ENCODE results near the gene ULK3. TPM values are rescaled to one million over a fixed set of nuclear protein-coding genes. Genes with fewer than 3 reads are reported as not detected.
A peak's percentile ranks its signal among the peaks of the same experiment; 100 is the strongest.

The ULK3 gene
- total RNA-seq, 1 donor from 2014 or later = 34.8 TPM

GRCh38 chr15:74843891-74844299 is 939 bp upstream of the ULK3 start:
- H3K9me3 Mint-ChIP-seq = no peaks in the 10 kb centered on the region
- H3K27ac Mint-ChIP-seq = peak overlapping the region; percentile 98
- DNase-seq (ENCODE audit: low spot score in 2 of 2, unreplicated experiment in 2 of 2) = no peak
- H3K4me1 Mint-ChIP-seq = peaks cover 15% of the 10 kb centered on the region
- H3K36me3 Mint-ChIP-seq = peaks cover 15% of the 10 kb centered on the region
- H3K27me3 Mint-ChIP-seq (ENCODE audit: low read depth) = no peaks in the 10 kb centered on the region
- H3K4me3 Mint-ChIP-seq = peak overlapping the region; percentile 73
- no peak for TF ChIP-seq CTCF (IDR thresholded peaks at IDR 0.05; ENCODE audit: unreplicated experiment)

GRCh38 chr15:74843445-74843828 is 481 bp upstream of the ULK3 start:
- DNase-seq (ENCODE audit: low spot score in 2 of 2, unreplicated experiment in 2 of 2) = no peak
- Mint-ChIP-seq H3K9me3 (no peaks in the 10 kb centered on the region), H3K36me3 (peaks cover 10% of the 10 kb centered on the region), H3K27me3 (ENCODE audit: low read depth) (no peaks in the 10 kb centered on the region), H3K4me3 (peak overlapping the region; percentile 73), H3K27ac (peak overlapping the region; percentile 98), H3K4me1 (peaks cover 15% of the 10 kb centered on the region)
- peak; percentile 14 for TF ChIP-seq CTCF (IDR thresholded peaks at IDR 0.05; ENCODE audit: unreplicated experiment)

GRCh38 chr15:74841891-74842373 is 1.0 kb downstream of the ULK3 start:
- H3K36me3 Mint-ChIP-seq = peaks cover 4% of the 10 kb centered on the region
- H3K27ac Mint-ChIP-seq = no peak overlapping the region
- DNase-seq (ENCODE audit: low spot score in 2 of 2, unreplicated experiment in 2 of 2) = no peak
- peak overlapping the region; percentile 94 for H3K4me3 Mint-ChIP-seq
- H3K4me1 Mint-ChIP-seq = peaks cover 15% of the 10 kb centered on the region
- H3K9me3 Mint-ChIP-seq = no peaks in the 10 kb centered on the region
- H3K27me3 Mint-ChIP-seq (ENCODE audit: low read depth) = no peaks in the 10 kb centered on the region
- no peak for TF ChIP-seq CTCF (IDR thresholded peaks at IDR 0.05; ENCODE audit: unreplicated experiment)

- Mint-ChIP-seq H3K27me3 (ENCODE audit: low read depth) (no peaks in the 10 kb centered on the region), H3K27ac (no peak overlapping the region), H3K4me3 (peak overlapping the region; percentile 53), H3K9me3 (no peaks in the 10 kb centered on the region), H3K36me3 (peaks cover 2% of the 10 kb centered on the region), H3K4me1 (peaks cover 15% of the 10 kb centered on the region)
- TF ChIP-seq CTCF (IDR thresholded peaks at IDR 0.05; ENCODE audit: unreplicated experiment) = no peak
- no peak for DNase-seq (ENCODE audit: low spot score in 2 of 2, unreplicated experiment in 2 of 2)
Measured at GRCh38 chr15:74840851-74841775, 1.8 kb downstream of the ULK3 start.

GRCh38 chr15:74839526-74840395 is 3.2 kb downstream of the ULK3 start:
- H3K4me1 Mint-ChIP-seq = peaks cover 15% of the 10 kb centered on the region
- no peak overlapping the region for H3K27ac Mint-ChIP-seq
- peaks cover 2% of the 10 kb centered on the region for H3K36me3 Mint-ChIP-seq
- no peaks in the 10 kb centered on the region for H3K27me3 Mint-ChIP-seq (ENCODE audit: low read depth)
- no peaks in the 10 kb centered on the region for H3K9me3 Mint-ChIP-seq
- no peak overlapping the region for H3K4me3 Mint-ChIP-seq
- no peak for DNase-seq (ENCODE audit: low spot score in 2 of 2, unreplicated experiment in 2 of 2)
- TF ChIP-seq CTCF (IDR thresholded peaks at IDR 0.05; ENCODE audit: unreplicated experiment) = no peak

All from mesothelial cell of epicardium (in vitro differentiated cells).